GM10266 (cell line): ENCODE data around the gene TBC1D4.
"Not testable (repeated sequence)": the region's sequence is repeated elsewhere in the genome, so short reads cannot be mapped to it uniquely, and the experiment has no call there.

Experiments used
- DNase-seq: peaks from one replicate; pipeline ENCODE4 v3.0.0; 2012; ENCODE audit errors: extremely low spot score
- CTCF ChIP-seq: IDR thresholded peaks from 2 replicates; pipeline ENCODE4 v1.5.1; 2012; ENCODE audit warnings: mild to moderate bottlenecking, low read depth; ENCODE audit not compliant: control insufficient read depth, insufficient read depth; ENCODE audit errors: missing control alignments

TBC1D4 gene

GRCh38 chr13:75308222-75308621 lies 173.7 kb downstream of the TBC1D4 start:
- no peak for TF ChIP-seq CTCF
- peak; percentile 13 for DNase-seq

- no peak for DNase-seq
- no peak for TF ChIP-seq CTCF
Observed at GRCh38 chr13:75307370-75307949, 174.5 kb downstream of the TBC1D4 start.

GRCh38 chr13:75306967-75307366 lies 175.0 kb downstream of the TBC1D4 start:
- DNase-seq = not testable (repeated sequence)

GRCh38 chr13:75305059-75305458 lies 176.9 kb downstream of the TBC1D4 start:
- no peak for TF ChIP-seq CTCF

GRCh38 chr13:75303263-75303662 lies 178.7 kb downstream of the TBC1D4 start:
- no peak for DNase-seq
- no peak for TF ChIP-seq CTCF

More at GRCh38 chr13:75305059-75305458, 176.9 kb downstream of the TBC1D4 start:
- no peak for DNase-seq

- no peak for TF ChIP-seq CTCF
- no peak for DNase-seq
Observed at GRCh38 chr13:75302071-75302698, 179.8 kb downstream of the TBC1D4 start.

- DNase-seq = peak; percentile 14
- no peak for TF ChIP-seq CTCF
Observed at GRCh38 chr13:75299913-75300862, 181.8 kb downstream of the TBC1D4 start.
